ENCODE data around the gene NTF3.
"Not testable (repeated sequence)": the region's sequence is repeated elsewhere in the genome, so short reads cannot be mapped to it uniquely, and the experiment has no call there.

NTF3 gene

GRCh38 chr12:5514016-5514415 lies 82.1 kb downstream of the NTF3 start:
- no peak for DNase-seq

GRCh38 chr12:5514545-5514944 lies 82.6 kb downstream of the NTF3 start:
- DNase-seq: no peak

- DNase-seq: no peak
Observed at GRCh38 chr12:5515458-5515857, 83.5 kb downstream of the NTF3 start.

- DNase-seq: no peak
Observed at GRCh38 chr12:5516371-5517241, 84.7 kb downstream of the NTF3 start.

GRCh38 chr12:5518584-5519365 lies 86.9 kb downstream of the NTF3 start:
- DNase-seq: no peak

GRCh38 chr12:5520037-5520436 lies 88.1 kb downstream of the NTF3 start:
- DNase-seq: no peak

GRCh38 chr12:5520831-5521230 lies 88.9 kb downstream of the NTF3 start:
- DNase-seq: no peak

GRCh38 chr12:5521456-5522325 lies 89.8 kb downstream of the NTF3 start:
- no peak for DNase-seq

- DNase-seq: no peak
Observed at GRCh38 chr12:5522432-5523335, 90.8 kb downstream of the NTF3 start.

GRCh38 chr12:5523396-5524115 lies 91.6 kb downstream of the NTF3 start:
- no peak for DNase-seq

- DNase-seq: no peak
Observed at GRCh38 chr12:5524116-5524768, 92.3 kb downstream of the NTF3 start.

GRCh38 chr12:5524769-5525436 lies 93.0 kb downstream of the NTF3 start:
- no peak for DNase-seq

GRCh38 chr12:5525783-5526367 lies 94.0 kb downstream of the NTF3 start:
- no peak for DNase-seq

GRCh38 chr12:5533368-5533767 lies 101.5 kb downstream of the NTF3 start:
- DNase-seq: no peak

- DNase-seq: no peak
Observed at GRCh38 chr12:5534426-5535199, 102.7 kb downstream of the NTF3 start.

- no peak for DNase-seq
Observed at GRCh38 chr12:5535541-5535940, 103.6 kb downstream of the NTF3 start.

GRCh38 chr12:5537026-5537615 lies 105.2 kb downstream of the NTF3 start:
- not testable (repeated sequence) for DNase-seq

- DNase-seq: no peak
Observed at GRCh38 chr12:5537771-5538170, 105.9 kb downstream of the NTF3 start.

Measured in NCI-H1417 treated with DMSO at 0.1 percent for 48 hours (cell line).